H1 (cell line): ENCODE data around the gene SH3PXD2A. TPM values are rescaled to one million over a fixed set of nuclear protein-coding genes. Genes with fewer than 3 reads are reported as not detected.

Source experiments
- CTCF ChIA-PET: fragments of 300-600 bp; sonication (Branson Sonifier 250); formaldehyde crosslinking; loops from one replicate; lab custom pipeline; 2021; ENCODE audit not compliant: partially characterized antibody; lab: Charles Lee
- POLR2A ChIA-PET: fragments of 300-600 bp; sonication (Branson Sonifier 250); formaldehyde crosslinking; loops from one replicate; lab custom pipeline; 2021; ENCODE audit warnings: inconsistent platforms; ENCODE audit not compliant: partially characterized antibody; lab: Charles Lee
- DNase-seq, 2 experiments: peaks; one replicate each; pipeline versions ENCODE4 v3.0.0 to v3.0.0-alpha.2; 2010 to 2022; ENCODE audit warnings: low spot score in 2 of 2, low read depth in 1 of 2, mixed read lengths in 1 of 2
- FAIRE-seq: peaks from 2 replicates; lab custom pipeline; 2011; peaks lifted over from hg19 to GRCh38; lab: Jason Lieb, UNC
- H2AFZ ChIP-seq: 2 replicates; pipeline ENCODE4 v1.8.1; 2012; ENCODE audit warnings: low read length, inconsistent platforms
- H2AK5ac ChIP-seq: 2 replicates; pipeline ENCODE4 v1.6.1; 2013; ENCODE audit warnings: low read depth, low read length
- H2BK120ac ChIP-seq: replicated peaks from 2 replicates; pipeline ENCODE3; 2013; ENCODE audit warnings: low read depth, low read length, inconsistent platforms
- H2BK12ac ChIP-seq: 2 replicates; pipeline ENCODE4 v1.6.1; 2013; ENCODE audit warnings: low read depth, low read length
- H2BK15ac ChIP-seq: 2 replicates; pipeline ENCODE4 v1.6.1; 2013; ENCODE audit warnings: low read length
- H2BK20ac ChIP-seq: 2 replicates; pipeline ENCODE4 v1.6.1; 2013; ENCODE audit warnings: low read length
- H2BK5ac ChIP-seq: 2 replicates; pipeline ENCODE4 v1.6.1; 2013; ENCODE audit warnings: low read depth, low read length
- H3K14ac ChIP-seq: 2 replicates; pipeline ENCODE4 v1.6.1; 2013; ENCODE audit warnings: inconsistent platforms; ENCODE audit not compliant: insufficient read length
- H3K18ac ChIP-seq: 2 replicates; pipeline ENCODE4 v1.6.1; 2013; ENCODE audit warnings: low read length; ENCODE audit errors: extremely low read depth
- H3K23ac ChIP-seq: 2 replicates; pipeline ENCODE4 v1.6.1; 2013; ENCODE audit warnings: inconsistent platforms; ENCODE audit not compliant: insufficient read length
- H3K23me2 ChIP-seq: 2 replicates; pipeline ENCODE4 v1.6.1; 2013; ENCODE audit warnings: low read depth, low read length
- H3K27ac ChIP-seq: 2 replicates; pipeline ENCODE4 v1.6.1; 2011; ENCODE audit warnings: low read depth, low read length, inconsistent platforms
- H3K27me3 ChIP-seq, 4 experiments: replicated peaks in 1 of 4; 1 replicate in 1 of 4; 2 replicates in 3 of 4; pipeline versions ENCODE4 v1.6.1 to v1.8.1; 2011 to 2013; ENCODE audit warnings: low read length in 3 of 4, mild to moderate bottlenecking in 3 of 4, inconsistent platforms in 2 of 4, mixed read lengths in 2 of 4, moderate library complexity in 1 of 4; ENCODE audit not compliant: control insufficient read depth in 3 of 4, insufficient read depth in 3 of 4; ENCODE audit errors: extremely low read depth in 1 of 4
- H3K36me3 ChIP-seq, 4 experiments: 2 replicates each; pipeline versions ENCODE4 v1.6.1 to v1.8.1; 2011 to 2013; ENCODE audit warnings: mild to moderate bottlenecking in 4 of 4, low read length in 3 of 4, moderate library complexity in 2 of 4, control low read depth in 1 of 4, inconsistent platforms in 1 of 4; ENCODE audit not compliant: insufficient read depth in 4 of 4, control insufficient read depth in 2 of 4
- H3K4ac ChIP-seq: replicated peaks from 2 replicates; pipeline ENCODE3; 2013; ENCODE audit warnings: low read length, low read depth, mixed read lengths, inconsistent platforms; ENCODE audit not compliant: insufficient read length
- H3K4me1 ChIP-seq, 4 experiments: replicated peaks in 1 of 4; 1 replicate in 1 of 4; 2 replicates in 3 of 4; pipeline versions ENCODE4 v1.6.1 to v1.8.1; 2011 to 2013; ENCODE audit warnings: low read length in 3 of 4, inconsistent platforms in 2 of 4, mixed read lengths in 1 of 4; ENCODE audit not compliant: insufficient read depth in 4 of 4, control insufficient read depth in 3 of 4
- H3K4me2 ChIP-seq, 2 experiments: 2 replicates each; pipeline versions ENCODE4 v1.6.1 to v1.8.1; 2011 to 2013; ENCODE audit warnings: low read depth in 2 of 2, low read length in 2 of 2, control low read depth in 1 of 2, inconsistent platforms in 1 of 2, mild to moderate bottlenecking in 1 of 2; ENCODE audit not compliant: insufficient read depth in 1 of 2
- H3K4me3 ChIP-seq, 4 experiments: fragments of 200-600, 300-600 bp in 1 of 4; sonication (generic), shearing (Covaris generic), sonication (Bioruptor Twin) in 1 of 4; 2 replicates each; pipeline versions ENCODE4 v1.5.1 to v1.8.1; 2011 to 2016; ENCODE audit warnings: low read length in 4 of 4, low read depth in 3 of 4, control low read depth in 2 of 4, inconsistent platforms in 2 of 4, mild to moderate bottlenecking in 2 of 4, mixed read lengths in 1 of 4, moderate library complexity in 1 of 4; ENCODE audit not compliant: insufficient read depth in 2 of 4; ENCODE audit errors: extremely low read depth in 1 of 4
- H3K56ac ChIP-seq: replicated peaks from 2 replicates; pipeline ENCODE3; 2013; ENCODE audit warnings: low read depth, mild to moderate bottlenecking, mixed read lengths, low read length, inconsistent platforms; ENCODE audit not compliant: insufficient read length
- H3K79me1 ChIP-seq: 2 replicates; pipeline ENCODE4 v1.6.1; 2013; ENCODE audit warnings: low read depth, low read length, control low read depth
- H3K79me2 ChIP-seq, 2 experiments: 2 replicates each; pipeline versions ENCODE4 v1.6.1 to v1.8.1; 2012 to 2013; ENCODE audit warnings: low read length in 2 of 2, mild to moderate bottlenecking in 2 of 2, inconsistent platforms in 1 of 2; ENCODE audit not compliant: insufficient read depth in 2 of 2, control insufficient read depth in 1 of 2
- H3K9ac ChIP-seq, 4 experiments: replicated peaks in 1 of 4; 1 replicate in 1 of 4; 2 replicates in 3 of 4; pipeline versions ENCODE4 v1.6.1 to v1.8.1; 2011 to 2013; ENCODE audit warnings: low read depth in 3 of 4, low read length in 3 of 4, control low read depth in 2 of 4, mild to moderate bottlenecking in 2 of 4, moderate library complexity in 2 of 4, inconsistent platforms in 1 of 4; ENCODE audit errors: extremely low read depth in 1 of 4
- H3K9me3 ChIP-seq, 2 experiments: 2 replicates each; pipeline versions ENCODE4 v1.6.1 to v1.8.1; 2012 to 2013; ENCODE audit warnings: mild to moderate bottlenecking in 2 of 2, moderate library complexity in 2 of 2, control low read depth in 1 of 2, inconsistent platforms in 1 of 2, low read depth in 1 of 2, low read length in 1 of 2, mixed read lengths in 1 of 2; ENCODE audit not compliant: insufficient read depth in 2 of 2
- H4K20me1 ChIP-seq, 2 experiments: replicated peaks in 1 of 2; 2 replicates each; pipeline versions ENCODE3 to v1.8.1; 2011 to 2013; ENCODE audit warnings: inconsistent platforms in 2 of 2, low read length in 2 of 2, mild to moderate bottlenecking in 1 of 2; ENCODE audit not compliant: insufficient read depth in 2 of 2, control insufficient read depth in 1 of 2
- H4K5ac ChIP-seq: 2 replicates; pipeline ENCODE4 v1.6.1; 2013; ENCODE audit warnings: low read length, low read depth, mixed read lengths, inconsistent platforms; ENCODE audit not compliant: insufficient read length
- H4K8ac ChIP-seq: 2 replicates; pipeline ENCODE4 v1.8.0; 2013; ENCODE audit warnings: mild to moderate bottlenecking, moderate library complexity, low read length, inconsistent platforms; ENCODE audit not compliant: insufficient read depth; ENCODE audit errors: extremely low read depth
- H4K91ac ChIP-seq: replicated peaks from 2 replicates; pipeline ENCODE3; 2013; ENCODE audit warnings: low read length, mixed read lengths, inconsistent platforms; ENCODE audit not compliant: insufficient read length
- BCL11A ChIP-seq, 2 experiments: IDR thresholded peaks; one replicate each; pipeline ENCODE4 v1.6.1; 2011; ENCODE audit warnings: low read depth in 2 of 2, low read length in 2 of 2, mild to moderate bottlenecking in 2 of 2
- CREB1 ChIP-seq: IDR thresholded peaks from 2 replicates; pipeline ENCODE4 v1.6.1; 2012; ENCODE audit warnings: inconsistent platforms
- HDAC6 ChIP-seq: IDR thresholded peaks from one replicate; pipeline ENCODE4 v1.7.1; 2012; ENCODE audit warnings: low read depth, mild to moderate bottlenecking, inconsistent platforms, low read length, moderate library complexity
- KDM4A ChIP-seq: IDR thresholded peaks from one replicate; pipeline ENCODE4 v1.7.1; 2012; ENCODE audit warnings: low read depth, mild to moderate bottlenecking, moderate library complexity, low read length, inconsistent platforms; ENCODE audit not compliant: severe bottlenecking
- POLR2AphosphoS5 ChIP-seq: IDR thresholded peaks from 2 replicates; pipeline ENCODE4 v1.6.1; 2011; ENCODE audit warnings: low read depth, low read length
- RBBP5 ChIP-seq: IDR thresholded peaks from 2 replicates; pipeline ENCODE4 v1.7.1; 2012; ENCODE audit warnings: low read depth, mild to moderate bottlenecking, inconsistent platforms, low read length, moderate library complexity, borderline replicate concordance
- SAP30 ChIP-seq: fragments of 300-600 bp; sonication (generic); IDR thresholded peaks from 2 replicates; pipeline ENCODE4 v1.7.1; 2012; ENCODE audit warnings: low read length, moderate library complexity, mild to moderate bottlenecking, inconsistent platforms; ENCODE audit not compliant: insufficient read depth, insufficient replicate concordance
- SP2 ChIP-seq: IDR thresholded peaks from 2 replicates; pipeline ENCODE4 v1.6.1; 2012; ENCODE audit warnings: mild to moderate bottlenecking, low read length, inconsistent platforms
- TAF1 ChIP-seq: IDR thresholded peaks from 2 replicates; pipeline ENCODE4 v1.6.1; 2011; ENCODE audit warnings: mild to moderate bottlenecking, low read depth, low read length
- TAF7 ChIP-seq: optimal IDR thresholded peaks from 2 replicates; pipeline ENCODE3; 2011; ENCODE audit warnings: low read depth, mild to moderate bottlenecking, inconsistent platforms, low read length, moderate library complexity, borderline replicate concordance
- ZNF274 ChIP-seq: IDR thresholded peaks from 2 replicates; pipeline ENCODE4 v1.7.0; 2012; ENCODE audit warnings: low read length, borderline replicate concordance; ENCODE audit errors: extremely low read depth
- WGBS, 2 experiments: shearing (Covaris generic) in 1 of 2; methylation state at CpG; one replicate each; pipeline versions ENCODE4 v1.1.6 to v1.1.7; 2013 to 2015; ENCODE audit warnings: low lambda C conversion rate in 2 of 2, mixed read lengths in 2 of 2, inconsistent platforms in 1 of 2, low coverage in 1 of 2, missing lambda C conversion rate in 1 of 2; ENCODE audit not compliant: insufficient replicate concordance in 2 of 2, insufficient coverage in 1 of 2, insufficient read length in 1 of 2; ENCODE audit errors: extremely low coverage in 1 of 2, missing lambda C conversion rate in 1 of 2; 5-methylcytosine and 5-hydroxymethylcytosine counted together
- polyA plus RNA-seq, 7 experiments: library from polyadenylated mRNA; depleted of rRNA in 3 of 7; stranded (reverse) in 5 of 7; unstranded in 2 of 7; fragments of >200 nt in 5 of 7; fragments of 200-250 nt in 2 of 7; gene quantifications; 1 replicate in 5 of 7; 2 replicates in 1 of 7; 4 replicates in 1 of 7; pipeline versions ENCODE4 v1.2.1 to v1.2.3, GENCODE V29; 2011 to 2013; ENCODE audit warnings: missing spikeins in 2 of 7, mixed read lengths in 2 of 7
- total RNA-seq: library from RNA; stranded (reverse); fragmentation: NEBNext Ultra II Directional; extraction: Animal tissue kit (Norgen Biotek cat#: 25700); gene quantifications from 2 replicates; pipeline ENCODE4 v1.2.1, GENCODE V29; 2021
- TF ChIP-seq, protein P1 (sequence below): IDR thresholded peaks from 2 replicates; pipeline ENCODE4 v1.6.1; 2012; ENCODE audit warnings: low read length, inconsistent platforms

SH3PXD2A gene
- total and polyA plus RNA-seq, 2 of the 8 experiments (the other 6 are each of a cell fraction or from before 2014, with no cell fraction given): 5.4 to 16.3 TPM

DNA sequence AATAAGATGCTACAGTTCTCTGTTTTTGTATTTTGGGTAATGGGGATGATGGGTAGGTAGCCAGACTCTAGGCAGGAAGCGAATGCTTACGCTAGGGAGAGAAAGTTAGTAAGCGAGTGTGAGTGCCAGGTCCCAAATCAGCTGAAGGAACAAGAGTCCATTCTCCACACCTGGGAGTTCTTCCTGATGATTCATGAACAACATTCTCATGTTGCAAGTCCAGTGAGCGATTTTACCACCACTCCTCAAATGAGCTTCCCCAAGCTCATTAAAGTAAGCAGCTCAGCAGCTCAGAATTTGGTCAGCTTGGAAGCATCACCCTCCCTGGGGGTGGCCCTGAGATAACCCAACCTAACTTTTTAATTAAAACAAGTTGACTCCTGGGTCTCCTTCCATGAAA, 27.3 kb downstream of the SH3PXD2A start:
- Histone ChIP-seq H3K4me1 (peaks cover 0 to 7% (median 0%) of the 10 kb centered on the region in 4 experiments; a peak in 1 of 7 replicates), H3K4ac (no peak overlapping the region), H3K23me2 (no peaks in the 10 kb centered on the region), H3K79me1 (no peaks in the 10 kb centered on the region; the same call in 1 of the 2 replicates), H3K9me3 (0 out of 4 replicates have a peak, but pooled peaks cover 0 to 5% of the 10 kb centered on the region in 2 experiments), H2AFZ (no peak overlapping the region), H3K9ac (no peak overlapping the region), H3K36me3 (no peaks in the 10 kb centered on the region), H3K79me2 (no peaks in the 10 kb centered on the region), H3K14ac (no peak overlapping the region), H3K27me3 (no peaks in the 10 kb centered on the region), H3K23ac (no peak overlapping the region), H2AK5ac (no peak overlapping the region), H4K5ac (no peak overlapping the region), H3K27ac (no peak overlapping the region), H2BK20ac (no peak overlapping the region), H2BK120ac (no peak overlapping the region), H3K56ac (no peak overlapping the region), H4K91ac (no peak overlapping the region), H2BK12ac (no peak overlapping the region), H4K20me1 (no peaks in the 10 kb centered on the region), H2BK15ac (peak overlapping the region; percentile 66; the same call in 1 of the 2 replicates), H4K8ac (no peak overlapping the region), H3K4me2 (no peak overlapping the region), H3K4me3 (no peak overlapping the region), H2BK5ac (no peak overlapping the region), H3K18ac (no peak overlapping the region)
- no peak for DNase-seq
- no peak for FAIRE-seq
- WGBS, 2 experiments: 94% methylated on average over 4 of the region's 4 CpGs; no CpG with 5 or more reads in 1 of the 2 experiments
- ChIA-PET POLR2A (interaction anchor here (0.8 to 0.9 kb wide), 2 partner anchors 31 to 209 kb away, joined by 3 read pairs; no protein-coding TSS in a partner anchor), CTCF (interaction anchor here (0.6 to 2.4 kb wide), 13 partner anchors 10 to 477 kb away, joined by 3 to 20 read pairs (median 3); no protein-coding TSS in a partner anchor)
- TF ChIP-seq KDM4A (no peak), TAF7 (no peak), BCL11A (IDR thresholded peaks at IDR 0.05; ENCODE audit: low read depth in 2 of 2, low read length in 2 of 2) (no peak), SP2 (no peak), SAP30 (no peak), ZNF274 (no peak), POLR2AphosphoS5 (no peak), TAF1 (no peak), HDAC6 (no peak), RBBP5 (no peak), CREB1 (no peak)
- TF ChIP-seq, protein P1, sequence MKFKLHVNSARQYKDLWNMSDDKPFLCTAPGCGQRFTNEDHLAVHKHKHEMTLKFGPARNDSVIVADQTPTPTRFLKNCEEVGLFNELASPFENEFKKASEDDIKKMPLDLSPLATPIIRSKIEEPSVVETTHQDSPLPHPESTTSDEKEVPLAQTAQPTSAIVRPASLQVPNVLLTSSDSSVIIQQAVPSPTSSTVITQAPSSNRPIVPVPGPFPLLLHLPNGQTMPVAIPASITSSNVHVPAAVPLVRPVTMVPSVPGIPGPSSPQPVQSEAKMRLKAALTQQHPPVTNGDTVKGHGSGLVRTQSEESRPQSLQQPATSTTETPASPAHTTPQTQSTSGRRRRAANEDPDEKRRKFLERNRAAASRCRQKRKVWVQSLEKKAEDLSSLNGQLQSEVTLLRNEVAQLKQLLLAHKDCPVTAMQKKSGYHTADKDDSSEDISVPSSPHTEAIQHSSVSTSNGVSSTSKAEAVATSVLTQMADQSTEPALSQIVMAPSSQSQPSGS: no peak
